Measurements from ENCODE around the gene MRPL22.

Gene MRPL22

GRCh38 chr5:155015239-155015638 is 74.4 kb downstream of the MRPL22 start (continued):
- TF ChIP-seq ZNF529 (tag by site-specific recombination; IDR thresholded peaks at IDR 0.05; ENCODE audit: insufficient replicate concordance) (no peak), BCL11A (tag by site-specific recombination; IDR thresholded peaks at IDR 0.05; ENCODE audit: low read depth) (no peak), ZNF133 (tag by site-specific recombination; IDR thresholded peaks at IDR 0.05) (no peak), ZNF645 (tag by site-specific recombination; IDR thresholded peaks at IDR 0.05) (no peak), ZSCAN18 (tag by site-specific recombination; IDR thresholded peaks at IDR 0.05) (no peak), ZBTB17 (tag by site-specific recombination; IDR thresholded peaks at IDR 0.05) (no peak), ZNF843 (tag by site-specific recombination; IDR thresholded peaks at IDR 0.05) (no peak)

- Histone ChIP-seq H3K36me3 (ENCODE audit: control insufficient read depth in 2 of 2, insufficient read depth in 1 of 2, low read length in 2 of 2) (no peaks in the 10 kb centered on the region), H3K9me3 (ENCODE audit: control insufficient read depth, insufficient read depth, low read depth, low read length) (no peaks in the 10 kb centered on the region), H3K4me3 (ENCODE audit: low read depth, low read length) (no peak overlapping the region), H3K4me1 (ENCODE audit: control insufficient read depth, insufficient read depth, low read length) (no peaks in the 10 kb centered on the region), H3K27ac (ENCODE audit: extremely low read depth, low read depth, low read length) (no peak overlapping the region)
- TF ChIP-seq ZNF311 (tag by site-specific recombination; IDR thresholded peaks at IDR 0.05; ENCODE audit: borderline replicate concordance) (no peak), MYNN (tag by site-specific recombination; IDR thresholded peaks at IDR 0.05; ENCODE audit: borderline replicate concordance) (no peak), SP7 (tag by site-specific recombination; IDR thresholded peaks at IDR 0.05) (no peak), ZNF792 (tag by site-specific recombination; IDR thresholded peaks at IDR 0.05) (no peak), ZNF292 (tag by site-specific recombination; IDR thresholded peaks at IDR 0.05; ENCODE audit: borderline replicate concordance, low read depth) (no peak), ZNF280D (tag by site-specific recombination; IDR thresholded peaks at IDR 0.05) (no peak), ZNF785 (tag by site-specific recombination; IDR thresholded peaks at IDR 0.05) (no peak), MZF1 (tag by site-specific recombination; IDR thresholded peaks at IDR 0.05; ENCODE audit: borderline replicate concordance) (no peak), ZNF830 (tag by site-specific recombination; IDR thresholded peaks at IDR 0.05; ENCODE audit: low read depth) (no peak), ZNF623 (tag by site-specific recombination; IDR thresholded peaks at IDR 0.05) (no peak), ZNF704 (tag by site-specific recombination; IDR thresholded peaks at IDR 0.05) (no peak), OSR2 (tag by site-specific recombination; IDR thresholded peaks at IDR 0.05) (no peak), ZNF211 (tag by site-specific recombination; IDR thresholded peaks at IDR 0.05; ENCODE audit: low read depth) (no peak), ZSCAN4 (tag by site-specific recombination; IDR thresholded peaks at IDR 0.05) (no peak), PRDM4 (tag by site-specific recombination; IDR thresholded peaks at IDR 0.05) (no peak)
- POLR2A ChIA-PET, result no interaction called here
- CTCF ChIA-PET, result no interaction called here
Measured at GRCh38 chr5:155017610-155018009, 76.7 kb downstream of the MRPL22 start.

Measured in HEK293 (cell line).